ENCODE data around the gene C16orf87.

Gene C16orf87

GRCh38 chr16:46811682-46812081 is 19.3 kb downstream of the C16orf87 start:
- no peak overlapping the region for H3K4me2 ChIP-seq (ENCODE audit: insufficient read depth, low read length)
- no peak overlapping the region for H3K4me3 ChIP-seq (ENCODE audit: low read depth in 1 of 2, low read length in 2 of 2)
- no peak for DNase-seq
- H3K36me3 ChIP-seq (ENCODE audit: insufficient read depth, low read length): peaks cover 21% of the 10 kb centered on the region; the same call in 1 of the 2 replicates
- H4K20me1 ChIP-seq (ENCODE audit: insufficient read depth, low read length): peaks cover 14% of the 10 kb centered on the region; the same call in 1 of the 2 replicates
- H3K79me2 ChIP-seq (ENCODE audit: insufficient read depth, low read length): peaks cover 83% of the 10 kb centered on the region
- H3K4me1 ChIP-seq (ENCODE audit: insufficient read depth, low read length): no peaks in the 10 kb centered on the region
- H3K27me3 ChIP-seq (ENCODE audit: insufficient read depth, low read length, poor library complexity): no peaks in the 10 kb centered on the region
- no peak overlapping the region for H2AFZ ChIP-seq (ENCODE audit: low read depth, low read length)
- no peak overlapping the region for H3K9ac ChIP-seq (ENCODE audit: low read depth, low read length)
- no peaks in the 10 kb centered on the region for H3K9me3 ChIP-seq (ENCODE audit: insufficient read depth, low read length, severe bottlenecking)
- no peak for ATAC-seq (ENCODE audit: insufficient read depth, low read depth)
- H3K27ac ChIP-seq (ENCODE audit: low read length): no peak overlapping the region
- TF ChIP-seq CTCF (IDR thresholded peaks at IDR 0.05; ENCODE audit: borderline replicate concordance, extremely low read depth, low read length, poor library complexity, severe bottlenecking): no peak
- TF ChIP-seq EZH2 (IDR thresholded peaks at IDR 0.05; ENCODE audit: borderline replicate concordance, low read depth, low read length, severe bottlenecking): no peak

- ATAC-seq (ENCODE audit: insufficient read depth, low read depth) (no peak), DNase-seq (no peak)
- H3K27ac ChIP-seq (ENCODE audit: low read length): no peak overlapping the region
- peaks cover 27% of the 10 kb centered on the region for H3K36me3 ChIP-seq (ENCODE audit: insufficient read depth, low read length)
- H3K9me3 ChIP-seq (ENCODE audit: insufficient read depth, low read length, severe bottlenecking): no peaks in the 10 kb centered on the region
- no peak overlapping the region for H2AFZ ChIP-seq (ENCODE audit: low read depth, low read length)
- no peaks in the 10 kb centered on the region for H3K27me3 ChIP-seq (ENCODE audit: insufficient read depth, low read length, poor library complexity)
- no peak overlapping the region for H3K4me3 ChIP-seq (ENCODE audit: low read depth in 1 of 2, low read length in 2 of 2)
- H3K9ac ChIP-seq (ENCODE audit: low read depth, low read length): no peak overlapping the region
- no peaks in the 10 kb centered on the region for H3K4me1 ChIP-seq (ENCODE audit: insufficient read depth, low read length)
- peaks cover 10% of the 10 kb centered on the region; the same call in 1 of the 2 replicates for H4K20me1 ChIP-seq (ENCODE audit: insufficient read depth, low read length)
- peaks cover 60% of the 10 kb centered on the region for H3K79me2 ChIP-seq (ENCODE audit: insufficient read depth, low read length)
- H3K4me2 ChIP-seq (ENCODE audit: insufficient read depth, low read length): no peak overlapping the region
- TF ChIP-seq CTCF (IDR thresholded peaks at IDR 0.05; ENCODE audit: borderline replicate concordance, extremely low read depth, low read length, poor library complexity, severe bottlenecking) (no peak), EZH2 (IDR thresholded peaks at IDR 0.05; ENCODE audit: borderline replicate concordance, low read depth, low read length, severe bottlenecking) (no peak)
Observed at GRCh38 chr16:46808997-46809396, 22.0 kb downstream of the C16orf87 start.

- Histone ChIP-seq H4K20me1 (ENCODE audit: insufficient read depth, low read length) (peaks cover 10% of the 10 kb centered on the region; the same call in 1 of the 2 replicates), H3K9me3 (ENCODE audit: insufficient read depth, low read length, severe bottlenecking) (no peaks in the 10 kb centered on the region), H3K79me2 (ENCODE audit: insufficient read depth, low read length) (peaks cover 44% of the 10 kb centered on the region), H3K4me2 (ENCODE audit: insufficient read depth, low read length) (no peak overlapping the region), H3K4me3 (ENCODE audit: low read depth in 1 of 2, low read length in 2 of 2) (no peak overlapping the region), H3K27ac (ENCODE audit: low read length) (no peak overlapping the region), H3K27me3 (ENCODE audit: insufficient read depth, low read length, poor library complexity) (no peaks in the 10 kb centered on the region), H2AFZ (ENCODE audit: low read depth, low read length) (no peak overlapping the region), H3K4me1 (ENCODE audit: insufficient read depth, low read length) (no peaks in the 10 kb centered on the region), H3K36me3 (ENCODE audit: insufficient read depth, low read length) (peaks cover 32% of the 10 kb centered on the region), H3K9ac (ENCODE audit: low read depth, low read length) (no peak overlapping the region)
- no peak for ATAC-seq (ENCODE audit: insufficient read depth, low read depth)
- DNase-seq: no peak
- TF ChIP-seq CTCF (IDR thresholded peaks at IDR 0.05; ENCODE audit: borderline replicate concordance, extremely low read depth, low read length, poor library complexity, severe bottlenecking) (no peak), EZH2 (IDR thresholded peaks at IDR 0.05; ENCODE audit: borderline replicate concordance, low read depth, low read length, severe bottlenecking) (no peak)
Observed at GRCh38 chr16:46807336-46807735, 23.6 kb downstream of the C16orf87 start.

- H3K36me3 ChIP-seq (ENCODE audit: insufficient read depth, low read length): peaks cover 32% of the 10 kb centered on the region
- H2AFZ ChIP-seq (ENCODE audit: low read depth, low read length): no peak overlapping the region
- H3K4me3 ChIP-seq (ENCODE audit: low read depth in 1 of 2, low read length in 2 of 2): no peak overlapping the region
- DNase-seq (no peak), ATAC-seq (ENCODE audit: insufficient read depth, low read depth) (no peak)
- H3K79me2 ChIP-seq (ENCODE audit: insufficient read depth, low read length): peaks cover 18% of the 10 kb centered on the region
- TF ChIP-seq CTCF (IDR thresholded peaks at IDR 0.05; ENCODE audit: borderline replicate concordance, extremely low read depth, low read length, poor library complexity, severe bottlenecking) (no peak), EZH2 (IDR thresholded peaks at IDR 0.05; ENCODE audit: borderline replicate concordance, low read depth, low read length, severe bottlenecking) (no peak)
- peaks cover 4% of the 10 kb centered on the region; the same call in 1 of the 2 replicates for H4K20me1 ChIP-seq (ENCODE audit: insufficient read depth, low read length)
- H3K9me3 ChIP-seq (ENCODE audit: insufficient read depth, low read length, severe bottlenecking): no peaks in the 10 kb centered on the region
- no peak overlapping the region for H3K9ac ChIP-seq (ENCODE audit: low read depth, low read length)
- H3K4me1 ChIP-seq (ENCODE audit: insufficient read depth, low read length): no peaks in the 10 kb centered on the region
- no peak overlapping the region for H3K4me2 ChIP-seq (ENCODE audit: insufficient read depth, low read length)
- no peaks in the 10 kb centered on the region for H3K27me3 ChIP-seq (ENCODE audit: insufficient read depth, low read length, poor library complexity)
- no peak overlapping the region for H3K27ac ChIP-seq (ENCODE audit: low read length)
Observed at GRCh38 chr16:46803373-46803772, 27.6 kb downstream of the C16orf87 start.

Data from DND-41 (cell line).